HG02798 (cell line): ENCODE data around the gene EPB41L5.
"Not testable (repeated sequence)": the region's sequence is repeated elsewhere in the genome, so short reads cannot be mapped to it uniquely, and the experiment has no call there.

Experiments
- ATAC-seq: cut with Tn5 transposase; IDR thresholded peaks from one replicate; pipeline ENCODE4 v1.9.1; 2021; ENCODE audit warnings: mild to moderate bottlenecking; ENCODE audit not compliant: unreplicated experiment, poor library complexity

Gene EPB41L5

GRCh38 chr2:120180066-120180465 is 167.2 kb downstream of the EPB41L5 start:
- ATAC-seq, result no peak

- no peak for ATAC-seq
Measured at GRCh38 chr2:120182019-120182560, 169.2 kb downstream of the EPB41L5 start.

DNA sequence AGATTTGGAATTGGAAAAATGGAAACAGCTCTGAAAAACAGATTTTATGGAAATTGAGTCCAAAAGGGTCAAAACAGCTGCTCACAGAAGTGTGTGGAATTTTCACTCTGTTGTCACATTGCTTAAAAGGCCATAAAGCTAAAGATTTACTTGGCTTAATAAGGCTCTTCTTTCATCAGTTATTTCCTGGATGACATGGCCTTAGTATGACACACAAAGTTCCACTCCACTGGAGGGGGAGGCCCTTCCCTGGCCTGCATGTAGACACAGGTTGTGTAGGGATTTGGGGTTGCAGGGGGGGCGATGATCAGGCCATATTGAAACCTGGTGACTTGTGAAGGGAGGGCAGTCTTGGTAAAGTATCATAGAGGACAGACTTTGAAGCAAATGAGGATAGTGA is 176.3 kb downstream of the EPB41L5 start:
- no peak for ATAC-seq

- no peak for ATAC-seq
Measured at GRCh38 chr2:120192280-120192679, 179.4 kb downstream of the EPB41L5 start.

DNA sequence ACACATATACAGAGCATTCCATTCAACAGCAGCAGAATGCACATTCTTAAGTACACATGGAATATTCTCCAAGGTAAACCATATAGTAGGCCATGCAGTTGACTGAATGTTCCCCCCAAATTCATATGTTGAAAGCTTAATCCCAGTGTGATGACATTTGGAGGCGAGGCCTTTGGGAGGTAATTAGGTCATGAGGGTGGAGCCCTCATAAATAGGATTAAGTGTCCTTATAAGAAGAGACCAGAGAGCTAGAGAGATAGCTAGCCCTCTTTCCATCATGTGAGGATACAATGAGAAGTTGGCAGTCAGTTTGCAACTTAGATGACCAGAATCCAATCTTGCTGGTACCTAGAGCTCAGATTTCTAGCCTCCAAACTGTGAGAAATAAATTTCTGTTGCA is 182.7 kb downstream of the EPB41L5 start:
- no peak for ATAC-seq

DNA sequence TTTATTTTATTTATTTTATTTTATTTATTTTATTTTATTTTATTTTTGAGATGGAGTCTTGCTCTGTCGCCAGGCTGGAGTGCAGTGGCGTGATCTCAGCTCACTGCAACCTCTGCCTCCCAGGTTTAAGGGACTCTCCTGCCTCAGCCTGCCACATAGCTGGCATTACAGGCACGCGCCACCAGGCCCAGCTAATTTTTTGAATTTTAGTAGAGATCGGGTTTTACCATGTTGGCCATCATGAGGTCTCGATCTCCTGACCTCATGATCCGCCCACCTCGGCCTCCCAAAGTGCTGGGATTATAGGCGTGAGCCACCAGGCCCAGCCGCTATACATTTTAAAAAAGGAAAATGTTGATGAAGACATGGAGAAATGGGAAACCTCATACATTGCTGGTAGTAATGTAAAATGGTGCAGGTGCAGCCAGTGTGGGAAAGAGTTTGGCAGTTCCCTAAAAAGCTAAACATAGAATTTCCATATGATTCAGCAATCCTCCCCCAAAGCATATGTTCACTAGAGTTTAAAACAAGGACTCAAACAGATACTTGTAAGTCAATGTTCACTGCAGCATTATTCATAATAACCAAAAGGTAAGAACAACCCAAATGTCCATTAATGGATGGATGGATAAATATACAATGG is 187.1 kb downstream of the EPB41L5 start:
- ATAC-seq, result not testable (repeated sequence)

GRCh38 chr2:120203251-120204021 is 190.6 kb downstream of the EPB41L5 start:
- no peak for ATAC-seq

DNA sequence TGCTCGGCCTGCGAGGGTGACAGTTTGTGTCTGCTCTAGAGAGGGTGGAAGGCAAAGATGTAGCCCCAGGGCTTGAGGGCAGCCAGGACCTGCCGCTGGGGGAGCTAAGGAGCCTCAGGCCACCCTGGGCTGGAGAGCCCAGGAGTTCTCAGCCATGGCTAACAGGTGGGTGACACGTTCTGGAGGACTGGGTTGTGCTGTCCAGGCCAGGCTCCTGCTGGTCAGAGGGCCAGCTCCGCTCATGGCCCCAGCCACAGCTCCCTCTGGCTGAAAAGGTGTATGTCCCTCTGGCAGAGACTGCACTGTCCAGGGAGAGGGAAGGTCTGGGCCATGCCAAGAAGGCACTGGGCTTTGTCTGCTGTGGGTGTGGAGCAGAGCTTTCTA is 191.1 kb downstream of the EPB41L5 start:
- ATAC-seq, result no peak

GRCh38 chr2:120204417-120204816 is 191.5 kb downstream of the EPB41L5 start:
- ATAC-seq, result no peak

GRCh38 chr2:120204945-120205670 is 192.2 kb downstream of the EPB41L5 start:
- ATAC-seq, result no peak

DNA sequence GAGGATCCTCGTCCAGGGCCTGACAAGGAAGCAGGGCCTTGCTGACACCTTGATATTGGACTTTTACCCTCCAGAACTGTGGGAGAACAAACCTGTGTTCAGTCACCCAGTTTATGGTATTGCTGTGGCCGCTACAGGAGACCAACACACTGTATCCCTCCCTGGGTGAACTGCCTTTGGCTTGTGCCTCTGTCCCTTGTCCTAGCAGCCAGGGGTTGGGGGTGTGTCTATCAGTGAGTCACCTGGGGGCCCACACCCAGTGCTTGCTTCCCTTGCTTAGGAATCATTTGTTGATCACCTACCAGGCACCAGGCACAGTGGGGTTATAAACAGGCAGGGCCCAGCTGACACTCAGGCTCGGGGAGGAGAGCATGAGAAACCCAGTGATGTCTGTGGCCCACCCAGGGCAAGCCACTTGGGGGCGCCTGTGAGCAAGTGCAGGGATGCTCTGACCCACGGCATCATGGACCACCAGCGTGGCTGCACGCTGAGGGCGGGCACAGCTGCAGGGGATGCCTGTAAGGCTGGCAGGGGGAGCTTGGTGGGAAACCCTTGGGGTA is 193.2 kb downstream of the EPB41L5 start:
- ATAC-seq, result peak; percentile 46

- no peak for ATAC-seq
Measured at GRCh38 chr2:120208381-120209353, 195.8 kb downstream of the EPB41L5 start.

DNA sequence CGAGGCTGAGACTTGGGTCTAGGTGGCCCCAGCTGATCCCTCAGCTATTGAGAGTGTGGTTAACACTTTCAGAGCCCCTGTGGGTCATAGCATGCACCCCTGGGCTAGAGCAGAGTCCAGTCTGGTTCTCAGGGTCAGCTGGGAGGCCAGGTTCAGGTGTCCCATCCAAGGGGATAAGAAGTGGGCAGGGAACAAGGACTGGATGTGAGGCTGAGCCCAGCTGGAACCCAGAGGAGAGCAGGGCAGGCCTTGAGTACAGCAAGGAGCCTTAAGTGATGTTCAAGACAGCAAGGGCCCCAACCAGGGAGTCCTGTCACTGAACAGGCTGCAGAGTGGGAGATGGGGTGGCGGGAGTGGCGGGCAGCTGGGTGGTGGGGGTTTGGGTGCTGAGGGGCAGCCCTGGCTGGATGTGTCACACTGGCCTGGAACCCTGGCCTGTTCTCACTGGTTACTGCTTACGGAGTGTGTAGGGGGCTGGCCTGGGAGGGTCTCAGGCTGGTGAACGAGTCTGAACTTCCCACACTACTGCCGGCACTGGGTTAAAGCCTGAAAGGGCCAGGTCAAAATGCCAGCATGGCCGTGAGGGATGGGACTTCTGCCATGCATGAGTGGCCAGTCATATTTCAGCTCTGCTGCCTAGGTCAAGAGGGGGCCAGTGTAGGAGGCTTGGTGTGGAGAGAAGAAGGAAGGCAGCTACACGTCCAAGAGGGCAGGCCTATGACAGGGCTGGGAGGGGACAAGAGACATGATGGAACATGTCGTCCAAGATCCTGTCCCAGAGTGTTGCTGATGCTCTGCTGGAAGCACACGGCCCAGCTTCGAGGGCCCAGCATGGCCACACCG is 196.8 kb downstream of the EPB41L5 start:
- ATAC-seq, result no peak

GRCh38 chr2:120210270-120210693 is 197.4 kb downstream of the EPB41L5 start:
- ATAC-seq, result no peak

DNA sequence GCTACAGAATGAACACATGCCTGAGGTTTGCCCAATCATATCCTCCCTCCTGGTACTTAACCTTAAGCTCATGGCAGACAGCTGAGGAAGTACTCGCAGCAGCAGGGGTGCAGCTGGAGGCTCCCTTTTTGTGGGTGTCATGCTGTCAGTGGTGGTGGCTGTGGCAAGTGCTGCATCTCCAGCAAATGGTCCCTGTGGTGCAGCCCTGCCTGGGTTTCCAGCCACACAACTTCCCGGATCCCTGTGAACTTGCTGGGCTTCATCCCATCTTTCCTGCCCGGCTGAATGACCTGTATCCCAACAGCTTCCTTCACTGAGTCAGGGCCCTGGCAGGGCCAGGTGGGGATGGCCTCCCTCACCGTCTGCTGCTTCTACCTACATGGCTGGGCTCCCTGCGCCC is 205.3 kb downstream of the EPB41L5 start:
- no peak for ATAC-seq

DNA sequence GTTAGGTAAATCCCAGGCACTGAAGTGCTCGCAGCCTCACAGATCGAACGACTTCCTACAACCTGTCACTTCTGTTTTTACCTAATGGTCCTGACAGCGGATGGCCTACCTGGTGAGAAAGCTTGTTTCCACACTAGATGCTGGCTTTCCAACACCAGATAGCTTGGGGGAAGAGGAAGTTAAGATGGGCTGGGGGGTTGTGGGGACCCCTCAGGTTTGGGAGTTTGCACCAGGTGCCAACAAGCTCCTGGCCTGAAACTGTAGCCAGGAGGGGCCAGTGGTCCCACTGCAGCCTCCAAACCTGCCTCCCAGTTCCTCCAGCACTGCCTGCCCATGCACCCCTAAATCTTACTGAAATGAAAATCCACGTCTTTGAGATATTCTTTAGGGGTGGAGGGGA is 206.4 kb downstream of the EPB41L5 start:
- no peak for ATAC-seq

DNA sequence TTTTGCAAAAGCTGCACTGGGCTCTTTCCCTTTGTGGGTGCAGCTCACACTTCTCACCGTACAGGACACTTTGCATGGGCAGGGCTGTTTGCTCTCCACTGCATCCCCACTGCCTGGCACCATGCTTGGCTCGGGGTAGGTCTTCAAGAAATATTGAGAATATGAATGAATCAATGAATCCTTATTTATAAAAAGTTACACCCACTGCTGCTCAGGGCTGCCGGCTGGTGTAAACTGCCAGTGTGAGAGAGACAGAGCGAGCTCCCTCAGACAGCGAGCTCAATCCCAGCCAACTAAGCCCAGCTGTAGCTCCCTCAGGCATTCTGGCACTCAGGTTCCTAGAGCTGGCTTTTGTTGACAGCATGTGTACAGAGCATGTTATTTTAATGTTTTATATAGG is 206.9 kb downstream of the EPB41L5 start:
- ATAC-seq, result no peak

GRCh38 chr2:120220756-120221155 is 207.9 kb downstream of the EPB41L5 start:
- ATAC-seq, result no peak

- ATAC-seq, result no peak
Measured at GRCh38 chr2:120221616-120222015, 208.7 kb downstream of the EPB41L5 start.
